Stimulated activated CD4-positive, alpha-beta T cell treated with anti-CD3 and anti-CD28 coated beads, Interleukin-1b, Interleukin-23, amount 100 ng/mL, for 4 hours (primary cell): Measurements from ENCODE around the gene PIGO.

Experiments used
- DNase-seq, 2 donors: peaks; one replicate each; pipeline ENCODE4 v3.0.0-alpha.2; 2020; ENCODE audit warnings: low read depth in 2 of 2

Gene PIGO

DNA sequence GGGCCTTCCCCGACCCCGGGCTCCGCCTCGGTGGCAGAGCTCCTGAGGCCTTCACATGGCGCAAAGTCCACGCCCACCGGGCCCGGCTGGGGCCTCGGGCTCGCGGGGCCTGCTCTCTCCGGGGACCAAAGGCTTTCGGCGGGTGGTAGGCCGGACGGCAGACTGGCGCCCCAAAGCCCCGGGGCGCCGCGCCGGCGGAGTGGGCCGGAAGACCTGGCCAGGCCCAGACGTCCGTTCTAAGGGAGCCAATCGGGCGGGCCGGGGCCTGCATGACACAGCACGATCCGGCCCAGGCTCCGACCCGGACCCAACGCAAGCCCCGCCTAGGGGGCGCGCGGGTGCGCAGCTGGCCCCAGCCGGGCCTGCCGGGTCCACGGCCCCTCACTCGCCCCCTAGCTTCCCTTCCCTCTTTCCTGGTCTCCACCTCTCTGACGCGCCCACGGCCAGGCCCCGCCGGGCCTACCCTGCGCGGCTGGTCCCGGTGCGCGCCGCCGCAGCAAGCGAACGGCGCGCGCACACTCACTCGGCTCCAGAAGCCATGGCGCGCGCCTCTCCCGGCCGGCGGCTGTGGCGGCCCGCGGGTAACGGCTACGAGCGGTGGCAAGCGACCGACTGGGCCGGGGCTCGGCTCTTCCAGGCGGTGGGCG is 24.5 kb downstream of the PIGO start:
- peak; percentile 44 to 73 for DNase-seq

DNA sequence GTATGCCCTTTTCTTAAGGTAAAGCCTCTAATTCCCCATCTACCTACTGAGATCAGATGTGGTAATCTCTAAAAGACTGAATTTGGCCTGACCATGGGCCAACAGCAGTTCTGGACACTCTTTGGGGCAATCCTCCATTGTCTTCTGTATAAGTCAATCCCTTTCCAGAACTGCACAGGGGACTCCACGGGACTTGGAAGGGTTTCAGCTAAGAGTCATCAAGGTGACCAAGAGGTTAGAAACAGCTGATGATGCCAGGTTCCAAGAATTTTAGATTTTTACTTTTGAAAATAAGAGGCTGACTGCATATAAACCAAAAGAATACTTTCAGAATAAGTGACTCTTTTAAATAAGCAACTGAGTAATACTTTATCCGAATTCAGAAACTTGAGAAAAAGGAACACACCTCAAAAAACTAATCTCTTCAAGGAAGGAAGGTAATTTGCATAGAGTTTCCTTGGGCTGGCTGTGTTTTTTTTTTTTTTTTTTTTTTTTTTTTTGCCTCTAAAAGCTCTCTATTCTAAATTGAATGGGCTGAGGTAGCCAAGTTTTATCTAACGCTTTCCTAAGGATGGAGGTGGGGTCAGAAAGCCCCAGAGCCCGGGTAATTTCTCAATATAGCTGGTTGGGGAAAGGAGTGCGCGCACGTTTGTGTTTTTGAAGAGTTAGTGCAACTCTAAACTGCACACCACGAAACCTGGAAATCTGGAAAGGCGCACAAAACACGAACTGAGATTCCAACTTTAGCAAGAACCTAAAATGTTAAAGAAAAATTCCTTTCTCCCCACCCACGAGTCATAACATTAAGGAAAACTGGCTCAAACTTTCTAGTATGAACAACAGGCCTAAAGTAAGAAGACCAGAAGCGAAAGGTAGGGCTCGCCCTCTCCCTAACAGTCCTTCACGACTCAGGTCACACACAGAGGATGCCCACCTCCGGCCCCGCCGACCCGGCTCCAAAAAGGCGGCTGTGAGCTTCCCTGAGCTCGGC is 25.3 kb downstream of the PIGO start:
- no peak for DNase-seq

DNA sequence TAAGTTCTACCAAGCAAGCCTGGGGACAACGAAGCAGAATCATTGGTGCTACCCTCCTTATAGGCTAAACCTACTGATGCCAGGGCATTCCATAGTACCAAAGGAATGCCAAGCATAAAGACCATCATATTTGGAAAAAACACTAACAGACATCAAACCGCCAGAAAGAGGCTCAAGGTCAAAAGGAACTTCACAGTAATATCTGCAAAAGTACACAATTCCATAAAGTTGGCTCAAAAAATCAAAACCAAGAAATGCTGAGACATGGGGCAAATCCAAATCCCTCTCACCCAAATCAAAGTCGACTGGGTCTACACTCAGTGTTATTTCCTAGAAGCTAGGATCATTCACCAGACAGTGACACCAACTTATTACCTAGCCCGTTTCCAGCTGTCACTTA is 27.4 kb downstream of the PIGO start:
- DNase-seq = no peak

- no peak for DNase-seq
Observed at GRCh38 chr9:35067056-35067455, 29.3 kb downstream of the PIGO start.

DNA sequence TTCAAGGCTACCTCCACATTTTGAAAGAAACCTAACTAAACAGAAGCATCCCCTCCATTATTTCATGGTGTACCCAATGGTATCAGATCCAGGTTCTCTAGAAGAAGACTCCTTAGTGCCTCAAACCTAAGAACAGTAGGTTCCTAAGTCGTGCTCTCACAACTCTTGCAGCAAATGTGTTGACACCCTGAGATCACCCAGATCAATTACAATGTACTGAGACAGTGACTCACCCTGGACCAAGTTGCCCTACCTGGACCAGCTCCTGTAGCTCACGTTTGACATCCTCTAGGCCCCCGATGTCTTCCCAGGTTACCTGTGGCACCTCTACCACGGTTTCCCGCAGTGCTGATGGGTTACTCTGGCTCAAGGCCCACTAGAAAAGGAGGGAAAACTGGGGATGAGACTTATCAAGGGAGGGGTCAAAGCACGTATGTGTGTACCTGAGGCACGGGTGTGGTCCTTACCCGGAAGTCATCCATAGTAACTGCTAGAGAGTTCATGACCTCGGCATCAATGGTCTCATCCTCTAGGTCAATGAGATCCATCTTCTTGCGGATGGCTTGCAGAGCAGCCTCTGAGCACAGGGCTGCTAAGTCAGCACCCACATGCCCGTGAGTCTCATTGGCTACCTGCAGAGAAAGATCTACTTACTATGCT is 35.7 kb downstream of the PIGO start:
- no peak for DNase-seq

- DNase-seq = no peak
Observed at GRCh38 chr9:35059438-35059837, 37.0 kb downstream of the PIGO start.

DNA sequence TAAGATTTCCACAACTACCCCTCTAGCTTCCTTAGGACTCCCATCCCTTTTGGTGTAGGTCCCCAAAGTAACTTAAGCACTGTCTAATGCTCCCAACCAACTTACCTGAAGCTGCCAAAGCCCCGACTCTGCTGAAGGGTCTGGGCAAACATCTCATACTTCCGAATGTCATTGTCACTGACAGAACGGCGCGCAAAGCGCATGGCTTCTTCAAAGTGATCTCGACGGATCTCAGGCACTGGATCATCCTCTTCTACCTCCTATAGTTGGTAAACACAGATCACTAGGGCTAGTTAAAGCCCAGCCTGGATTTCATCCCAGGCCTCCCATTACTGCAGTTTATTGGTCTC is 39.1 kb downstream of the PIGO start:
- no peak for DNase-seq

GRCh38 chr9:35056571-35057270 is 39.7 kb downstream of the PIGO start:
- no peak for DNase-seq

- no peak for DNase-seq
Observed at GRCh38 chr9:35054871-35055644, 41.3 kb downstream of the PIGO start.

DNA sequence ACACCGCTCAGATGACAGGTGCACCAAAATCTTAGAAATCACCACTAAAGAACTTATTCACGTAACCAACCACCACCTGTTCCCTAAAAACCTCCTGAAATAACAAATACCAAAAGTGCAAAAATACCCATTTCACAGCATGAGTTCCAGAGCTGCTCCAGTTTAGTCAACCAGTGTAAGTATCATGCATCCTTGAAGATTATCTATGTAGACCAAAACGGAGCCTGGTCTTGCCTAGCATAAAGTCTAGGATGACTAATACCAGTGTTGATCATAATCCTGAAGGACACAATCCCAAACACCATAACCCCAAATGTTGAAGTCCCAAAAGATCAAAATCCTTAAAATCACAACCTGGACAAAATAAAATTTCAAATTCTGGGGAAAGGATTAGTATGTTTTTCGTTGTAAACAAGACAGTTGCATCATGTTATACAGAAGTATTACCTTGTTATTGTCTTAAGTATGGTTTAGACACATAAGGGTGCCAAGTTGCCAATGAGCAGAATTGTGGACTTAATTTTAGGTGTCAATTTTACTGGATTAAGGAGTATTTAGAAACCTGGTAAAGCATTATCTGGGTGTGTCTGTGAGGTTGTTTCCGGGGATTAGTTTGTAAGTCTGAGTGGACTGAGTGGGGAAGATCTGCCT is 42.1 kb downstream of the PIGO start:
- DNase-seq = no peak

- DNase-seq = peak; percentile 33 to 40
Observed at GRCh38 chr9:35051069-35051967, 45.1 kb downstream of the PIGO start.

- DNase-seq = no peak
Observed at GRCh38 chr9:35048511-35048910, 47.9 kb downstream of the PIGO start.

- no peak for DNase-seq
Observed at GRCh38 chr9:35044071-35044470, 52.3 kb downstream of the PIGO start.

GRCh38 chr9:35042891-35043545 is 53.4 kb downstream of the PIGO start:
- DNase-seq = no peak

GRCh38 chr9:35042081-35042604 is 54.2 kb downstream of the PIGO start:
- no peak for DNase-seq
